HCT116 (cell line): ENCODE results near the gene C4A. TPM values are rescaled to one million over a fixed set of nuclear protein-coding genes. Genes with fewer than 3 reads are reported as not detected.
A peak's percentile ranks its signal among the peaks of the same experiment; 100 is the strongest.

Experiments
- ATAC-seq: fragments of 200-7000 bp; cut with Tn5 transposase; 2 replicates; pipeline ENCODE4 v1.9.1; 2020; ENCODE audit warnings: mild to moderate bottlenecking, moderate library complexity
- BruUV-seq: library from RNA; stranded (reverse); fragments of 400-500 nt; replicated peaks from 2 replicates; lab custom pipeline; 2021; lab: Mats Ljungman, UMichigan
- CTCF ChIA-PET: fragments of 300-600 bp; sonication (Branson Sonifier 250); formaldehyde crosslinking; loops from one replicate; lab custom pipeline; 2021; ENCODE audit warnings: antibody characterized with exemption; lab: Charles Lee
- POLR2A ChIA-PET: fragments of 300-600, 350-600 bp; sonication (Branson Sonifier 250); formaldehyde crosslinking; loops from one replicate; lab custom pipeline; 2021; ENCODE audit warnings: antibody characterized with exemption; lab: Charles Lee
- RAD21 ChIA-PET, 2 experiments: fragments of 300-600 bp; sonication (Branson Sonifier 250); formaldehyde crosslinking; loops; one replicate each; lab custom pipeline; 2023; ENCODE audit warnings: low total read pairs in 2 of 2; ENCODE audit not compliant: uncharacterized antibody in 2 of 2, unreplicated experiment in 2 of 2, low non-redundant PET in 1 of 2; lab: Charles Lee
- DNase-seq: peaks from one replicate; pipeline ENCODE4 v3.0.0-alpha.2; 2010; ENCODE audit warnings: low read depth, low spot score
- H2AFZ ChIP-seq: fragments of 200-600 bp; shearing (Covaris generic), sonication (generic); 2 replicates; pipeline ENCODE4 v1.6.1; 2017; ENCODE audit warnings: low read depth, mixed run types, mixed read lengths, antibody characterized with exemption, low read length; ENCODE audit not compliant: poor library complexity, severe bottlenecking
- H3K27ac ChIP-seq: 2 replicates; pipeline ENCODE4 v1.5.1; 2012; ENCODE audit warnings: low read depth, low read length
- H3K27me3 ChIP-seq: fragments of 200-600 bp; sonication (generic); 2 replicates; pipeline ENCODE4 v1.6.1; 2016; ENCODE audit warnings: mixed run types, low read length, mixed read lengths; ENCODE audit not compliant: insufficient read depth
- H3K36me3 ChIP-seq, 2 experiments: fragments of 200-500 bp in 1 of 2; fragments of 200-600 bp in 1 of 2; sonication (Bioruptor generic) in 1 of 2; sonication (generic) in 1 of 2; 2 replicates each; pipeline versions ENCODE4 v1.5.1 to v1.6.1; 2014 to 2016; ENCODE audit warnings: low read length in 2 of 2, inconsistent platforms in 1 of 2, mixed read lengths in 1 of 2, mixed run types in 1 of 2; ENCODE audit not compliant: insufficient read depth in 2 of 2, control insufficient read depth in 1 of 2
- H3K4me1 ChIP-seq, 2 experiments: fragments of 200-600 bp in 1 of 2; sonication (generic) in 1 of 2; 2 replicates each; pipeline versions ENCODE4 v1.5.1 to v1.6.1; 2012 to 2017; ENCODE audit warnings: low read length in 2 of 2, inconsistent platforms in 1 of 2, mild to moderate bottlenecking in 1 of 2, mixed read lengths in 1 of 2, mixed run types in 1 of 2, moderate library complexity in 1 of 2; ENCODE audit not compliant: insufficient read depth in 2 of 2, control insufficient read depth in 1 of 2
- H3K4me2 ChIP-seq: fragments of 200-600 bp; sonication (generic); 2 replicates; pipeline ENCODE4 v1.6.1; 2017; ENCODE audit warnings: mixed run types, low read length, mixed read lengths
- H3K4me3 ChIP-seq, 2 experiments: fragments of 200-600 bp in 1 of 2; sonication (generic) in 1 of 2; replicated peaks in 1 of 2; 2 replicates each; pipeline ENCODE4 v1.5.1; 2011 to 2016; ENCODE audit warnings: low read length in 2 of 2, control low read depth in 1 of 2, low read depth in 1 of 2, mild to moderate bottlenecking in 1 of 2, mixed read lengths in 1 of 2, mixed run types in 1 of 2
- H3K79me2 ChIP-seq: fragments of 200-600 bp; sonication (generic); 2 replicates; pipeline ENCODE4 v1.6.1; 2017; ENCODE audit warnings: mild to moderate bottlenecking, mixed run types, low read length, moderate library complexity, mixed read lengths; ENCODE audit not compliant: insufficient read depth
- H3K9ac ChIP-seq: fragments of 200-600 bp; sonication (generic); 2 replicates; pipeline ENCODE4 v1.6.1; 2016; ENCODE audit warnings: low read length, mixed read lengths
- H3K9me2 ChIP-seq: fragments of 200-600 bp; sonication (generic), shearing (Covaris generic); 2 replicates; pipeline ENCODE4 v1.6.1; 2017; ENCODE audit warnings: mixed run types, mild to moderate bottlenecking, moderate library complexity; ENCODE audit not compliant: insufficient read depth
- H3K9me3 ChIP-seq, 2 experiments: fragments of 200-500 bp in 1 of 2; fragments of 200-600 bp in 1 of 2; sonication (Bioruptor generic) in 1 of 2; sonication (generic) in 1 of 2; 2 replicates each; pipeline ENCODE4 v1.6.1; 2014 to 2017; ENCODE audit warnings: low read length in 2 of 2, mixed read lengths in 2 of 2, inconsistent platforms in 1 of 2, low read depth in 1 of 2, mild to moderate bottlenecking in 1 of 2, mixed run types in 1 of 2, moderate library complexity in 1 of 2; ENCODE audit not compliant: control insufficient read depth in 1 of 2, insufficient read depth in 1 of 2
- H4K20me1 ChIP-seq: fragments of 200-600 bp; sonication (generic), shearing (Covaris generic); 2 replicates; pipeline ENCODE4 v1.6.1; 2017; ENCODE audit warnings: mixed run types, mild to moderate bottlenecking, moderate library complexity; ENCODE audit not compliant: insufficient read depth
- ATF3 ChIP-seq: IDR thresholded peaks from 2 replicates; pipeline ENCODE4 v1.6.1; 2012
- EGR1 ChIP-seq: IDR thresholded peaks from 2 replicates; pipeline ENCODE4 v1.6.1; 2012; ENCODE audit warnings: low read depth
- ELF1 ChIP-seq: IDR thresholded peaks from 2 replicates; pipeline ENCODE4 v1.6.1; 2012; ENCODE audit warnings: low read depth, borderline replicate concordance
- EZH2phosphoT487 ChIP-seq: fragments of 200-600 bp; IDR thresholded peaks from 2 replicates; pipeline ENCODE4 v1.6.1; 2018; ENCODE audit warnings: antibody characterized with exemption, borderline replicate concordance
- MAX ChIP-seq: IDR thresholded peaks from 2 replicates; pipeline ENCODE4 v1.6.1; 2012
- POLR2A ChIP-seq: IDR thresholded peaks from 2 replicates; pipeline ENCODE4 v1.7.0; 2011; ENCODE audit warnings: borderline replicate concordance; ENCODE audit not compliant: insufficient read depth, insufficient read length; ENCODE audit errors: extremely low read depth
- RAD21 ChIP-seq: IDR thresholded peaks from 2 replicates; pipeline ENCODE4 v1.6.1; 2012; ENCODE audit warnings: low read depth, mild to moderate bottlenecking
- REST ChIP-seq: IDR thresholded peaks from 2 replicates; pipeline ENCODE4 v1.6.1; 2012; ENCODE audit warnings: low read depth
- SRF ChIP-seq: IDR thresholded peaks from 2 replicates; pipeline ENCODE4 v1.6.1; 2012; ENCODE audit warnings: low read depth
- TCF7L2 ChIP-seq: IDR thresholded peaks from 2 replicates; pipeline ENCODE4 v1.7.0; 2011; ENCODE audit warnings: borderline replicate concordance, inconsistent platforms; ENCODE audit not compliant: insufficient read depth, insufficient read length; ENCODE audit errors: extremely low read depth
- YY1 ChIP-seq: IDR thresholded peaks from 2 replicates; pipeline ENCODE4 v1.6.1; 2011; ENCODE audit warnings: low read length, low read depth, moderate library complexity, mild to moderate bottlenecking; ENCODE audit not compliant: insufficient replicate concordance; ENCODE audit errors: extremely low read depth
- ZNF274 ChIP-seq: fragments of 200-500 bp; sonication (Bioruptor generic); IDR thresholded peaks from 2 replicates; pipeline ENCODE4 v1.6.1; 2014; ENCODE audit warnings: mild to moderate bottlenecking, low read depth, low read length, inconsistent platforms
- intact Hi-C: fragments of 100-400 bp; cut with micrococcal nuclease; formaldehyde crosslinking; loops from 2 replicates; pipeline ENCODE4 v1.10.0; 2022
- total RNA-seq: library from RNA; stranded (reverse); gene quantifications from one replicate; pipeline ENCODE4 v1.2.1, GENCODE V29; 2021; ENCODE audit not compliant: unreplicated experiment
- TF ChIP-seq, protein P1 (sequence below), 3 experiments: fragments of 200-600 bp in 1 of 3; sonication (generic) in 1 of 3; IDR thresholded peaks in 2 of 3; conservative IDR thresholded peaks in 1 of 3; 2 replicates each; pipeline ENCODE4 v1.5.1; 2012 to 2017; ENCODE audit warnings: low read depth in 2 of 3, low read length in 2 of 3, antibody characterized with exemption in 1 of 3, borderline replicate concordance in 1 of 3, control low read depth in 1 of 3, mild to moderate bottlenecking in 1 of 3, mixed read lengths in 1 of 3, mixed run types in 1 of 3, moderate library complexity in 1 of 3; ENCODE audit not compliant: insufficient read depth in 1 of 3

C4A gene
- total RNA-seq, 1 experiment from 2014 or later, result 5.1 TPM

DNA sequence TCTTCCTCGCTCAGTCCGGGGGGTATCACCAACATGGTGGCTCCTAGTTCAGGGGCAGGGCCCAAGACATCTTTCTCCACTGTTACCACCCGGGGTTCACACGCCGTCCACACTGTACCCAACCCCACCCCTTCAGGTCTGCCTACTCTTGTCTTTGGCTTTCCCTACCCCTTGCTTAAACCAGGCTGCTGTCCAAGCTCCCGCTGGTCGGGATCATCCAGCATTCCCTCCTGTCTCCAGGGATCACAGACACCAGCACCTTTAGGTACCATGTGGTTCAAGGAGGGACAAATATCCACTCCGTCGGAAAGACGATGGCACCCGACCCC lies 23.5 kb upstream of the C4A start:
- Histone ChIP-seq H3K4me1 (peaks cover 14 to 17% of the 10 kb centered on the region in 2 experiments), H3K4me2 (peak overlapping the region; percentile 92), H3K4me3 (peak overlapping the region; percentile 95 to 100), H3K36me3 (peaks cover 45 to 50% of the 10 kb centered on the region in 2 experiments), H2AFZ (no peak overlapping the region), H3K79me2 (peaks cover 41% of the 10 kb centered on the region), H3K9me3 (no peaks in the 10 kb centered on the region), H3K9me2 (no peaks in the 10 kb centered on the region), H3K9ac (peak overlapping the region; percentile 95), H4K20me1 (no peaks in the 10 kb centered on the region), H3K27me3 (no peaks in the 10 kb centered on the region), H3K27ac (peak overlapping the region; percentile 76)
- intact Hi-C loops, result no loop called here
- ChIA-PET POLR2A (interaction anchor here (1.2 to 1.8 kb wide), 2 partner anchors 10 to 13 kb away, joined by 3 to 9 read pairs; partner anchors contain the start of gene DXO), CTCF (no interaction called here), RAD21 (interaction anchor here (0.5 to 1.5 kb wide), 2 partner anchors 13 to 128 kb away, joined by 4 to 7 read pairs; partner anchors contain the start of gene DXO (in 1 of the 2))
- no peak for TF ChIP-seq ELF1
- TF ChIP-seq EGR1, result no peak
- TF ChIP-seq REST, result no peak
- no peak for TF ChIP-seq ZNF274
- no peak for TF ChIP-seq RAD21
- TF ChIP-seq TCF7L2, result no peak
- no peak for TF ChIP-seq POLR2A
- TF ChIP-seq EZH2phosphoT487, result no peak
- TF ChIP-seq SRF, result no peak
- TF ChIP-seq, protein P1, sequence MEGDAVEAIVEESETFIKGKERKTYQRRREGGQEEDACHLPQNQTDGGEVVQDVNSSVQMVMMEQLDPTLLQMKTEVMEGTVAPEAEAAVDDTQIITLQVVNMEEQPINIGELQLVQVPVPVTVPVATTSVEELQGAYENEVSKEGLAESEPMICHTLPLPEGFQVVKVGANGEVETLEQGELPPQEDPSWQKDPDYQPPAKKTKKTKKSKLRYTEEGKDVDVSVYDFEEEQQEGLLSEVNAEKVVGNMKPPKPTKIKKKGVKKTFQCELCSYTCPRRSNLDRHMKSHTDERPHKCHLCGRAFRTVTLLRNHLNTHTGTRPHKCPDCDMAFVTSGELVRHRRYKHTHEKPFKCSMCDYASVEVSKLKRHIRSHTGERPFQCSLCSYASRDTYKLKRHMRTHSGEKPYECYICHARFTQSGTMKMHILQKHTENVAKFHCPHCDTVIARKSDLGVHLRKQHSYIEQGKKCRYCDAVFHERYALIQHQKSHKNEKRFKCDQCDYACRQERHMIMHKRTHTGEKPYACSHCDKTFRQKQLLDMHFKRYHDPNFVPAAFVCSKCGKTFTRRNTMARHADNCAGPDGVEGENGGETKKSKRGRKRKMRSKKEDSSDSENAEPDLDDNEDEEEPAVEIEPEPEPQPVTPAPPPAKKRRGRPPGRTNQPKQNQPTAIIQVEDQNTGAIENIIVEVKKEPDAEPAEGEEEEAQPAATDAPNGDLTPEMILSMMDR (IDR thresholded peaks at IDR 0.05 in 2 of 3, conservative IDR thresholded peaks at IDR 0.05 in 1 of 3; ENCODE audit: borderline replicate concordance in 1 of 3, insufficient read depth in 1 of 3, low read depth in 2 of 3, low read length in 2 of 3), result no peak
- no peak for TF ChIP-seq MAX
- TF ChIP-seq YY1, result no peak
- no peak for TF ChIP-seq ATF3
- BruUV-seq, result no TSS peak
- ATAC-seq (peak; percentile 20), DNase-seq (no peak)
